ENCODE data around the gene ACTN4. TPM values are rescaled to one million over a fixed set of nuclear protein-coding genes. Genes with fewer than 3 reads are reported as not detected.

ACTN4 gene
- total RNA-seq, 1 donor from 2014 or later = 431 TPM

DNA sequence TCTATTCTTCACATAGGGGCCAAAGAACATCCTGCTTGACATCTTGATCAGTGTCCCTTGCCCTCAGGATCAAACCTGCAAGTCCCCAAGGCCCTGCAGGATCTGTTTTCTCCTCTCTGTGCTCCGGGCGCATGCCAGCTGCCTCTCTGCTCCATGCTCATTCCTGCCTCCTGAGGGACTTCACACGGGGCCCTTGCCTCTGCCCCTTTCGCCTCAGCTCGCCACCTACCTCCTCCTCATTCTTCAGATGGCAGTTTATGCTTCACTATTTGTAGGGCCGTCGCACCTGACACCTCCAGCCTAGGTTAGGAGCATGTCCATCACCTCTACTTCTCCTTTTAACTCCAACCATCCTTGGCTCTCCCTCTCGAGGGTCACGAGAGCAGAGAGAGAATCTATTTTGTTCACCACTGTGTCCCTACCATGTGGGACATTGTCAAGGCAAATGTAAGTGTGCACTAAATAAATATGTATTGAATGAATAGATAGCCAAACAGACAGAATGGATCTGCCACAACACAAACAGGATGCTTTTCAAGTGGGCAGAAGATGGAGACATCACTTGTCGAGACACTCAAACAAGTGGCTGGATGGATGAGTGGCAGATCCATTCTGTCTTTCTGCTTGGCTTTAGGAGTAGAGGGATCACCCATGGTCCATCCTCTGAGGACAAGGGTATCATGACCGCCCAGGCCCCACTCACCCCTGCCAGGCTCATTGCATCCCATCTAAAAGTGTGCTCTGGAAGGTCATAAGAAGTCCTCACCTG, 29.6 kb downstream of the ACTN4 start:
- no peak for DNase-seq (ENCODE audit: low spot score)

DNA sequence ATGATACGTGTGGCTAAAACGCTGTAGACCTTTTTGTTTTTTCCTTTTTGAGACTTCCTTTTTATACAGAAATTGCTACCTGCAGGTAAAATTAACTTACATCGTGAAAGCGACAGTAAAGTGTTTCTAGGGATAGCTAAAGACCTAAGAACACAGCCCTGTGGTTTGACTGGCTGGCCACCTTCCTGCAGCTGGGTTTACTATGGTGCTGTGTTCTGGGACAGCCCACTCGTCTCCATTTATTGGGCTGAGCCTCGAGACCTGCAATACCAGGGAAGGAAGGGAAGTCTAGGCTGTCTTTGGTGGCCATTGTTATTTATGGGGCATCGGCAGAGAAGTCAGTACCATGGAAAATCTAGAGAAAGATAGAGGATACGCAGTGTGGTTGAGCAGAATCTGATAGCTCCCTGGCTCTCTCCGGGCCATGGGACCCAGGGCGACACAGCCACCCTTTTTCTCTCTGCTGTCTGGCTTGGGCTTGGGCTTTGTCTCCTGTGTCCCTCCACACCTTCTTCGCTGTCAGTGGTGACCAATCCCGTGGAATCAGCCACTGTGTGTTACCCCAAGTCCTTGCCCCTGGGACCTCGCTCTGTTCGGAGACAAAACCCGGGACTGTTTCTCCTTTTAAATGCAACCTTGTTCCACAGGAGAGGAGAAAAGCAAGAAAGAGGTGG, 30.9 kb downstream of the ACTN4 start:
- no peak for DNase-seq (ENCODE audit: low spot score)

DNA sequence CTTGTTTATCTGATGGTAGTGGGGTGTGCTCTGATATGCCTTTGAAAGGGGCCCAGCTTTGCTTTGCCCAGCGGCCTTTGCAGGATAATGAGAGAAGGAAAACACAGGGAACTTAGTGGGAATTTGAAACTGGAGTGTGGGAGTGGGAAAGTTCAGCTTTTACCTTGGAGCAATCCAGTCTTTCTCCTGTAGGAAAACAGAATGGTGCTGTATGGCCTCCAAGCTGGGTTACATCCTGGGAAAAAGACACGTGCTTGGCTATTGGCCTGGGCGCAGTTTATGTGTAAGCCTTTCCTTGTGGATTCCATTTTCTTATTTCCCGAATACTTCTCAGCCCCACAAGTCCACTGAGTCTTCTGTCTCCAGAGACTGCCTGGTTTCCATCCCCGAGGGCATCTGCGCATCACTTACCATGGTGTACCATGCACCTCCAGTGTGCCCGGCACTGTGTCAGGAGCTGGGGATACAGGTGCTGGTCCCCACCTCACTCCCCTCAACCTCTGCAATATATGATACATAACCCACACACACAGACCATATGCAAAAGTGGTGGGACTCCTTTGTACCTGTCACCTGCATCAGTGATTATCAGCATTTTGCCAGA, 31.5 kb downstream of the ACTN4 start:
- no peak for DNase-seq (ENCODE audit: low spot score)

DNA sequence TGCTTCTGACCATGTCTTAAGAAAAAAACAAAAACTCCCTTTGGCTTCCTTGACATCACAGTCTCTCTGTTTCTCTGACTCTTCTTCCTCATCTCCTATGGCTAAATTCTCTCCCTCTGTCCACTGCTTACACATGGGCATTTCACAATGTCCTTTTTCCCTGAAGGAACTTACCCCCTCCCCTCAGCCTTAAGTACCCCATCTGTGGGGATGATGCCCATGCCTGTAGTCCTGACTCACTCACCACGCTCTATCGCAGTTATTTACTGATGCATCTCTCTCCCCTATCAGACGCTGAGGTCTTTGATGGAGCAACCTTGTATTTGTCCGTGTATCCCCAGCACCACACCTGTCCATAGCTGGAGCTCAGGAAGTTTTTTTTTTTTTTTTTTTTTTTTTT, 32.4 kb downstream of the ACTN4 start:
- DNase-seq (ENCODE audit: low spot score) = no peak

DNA sequence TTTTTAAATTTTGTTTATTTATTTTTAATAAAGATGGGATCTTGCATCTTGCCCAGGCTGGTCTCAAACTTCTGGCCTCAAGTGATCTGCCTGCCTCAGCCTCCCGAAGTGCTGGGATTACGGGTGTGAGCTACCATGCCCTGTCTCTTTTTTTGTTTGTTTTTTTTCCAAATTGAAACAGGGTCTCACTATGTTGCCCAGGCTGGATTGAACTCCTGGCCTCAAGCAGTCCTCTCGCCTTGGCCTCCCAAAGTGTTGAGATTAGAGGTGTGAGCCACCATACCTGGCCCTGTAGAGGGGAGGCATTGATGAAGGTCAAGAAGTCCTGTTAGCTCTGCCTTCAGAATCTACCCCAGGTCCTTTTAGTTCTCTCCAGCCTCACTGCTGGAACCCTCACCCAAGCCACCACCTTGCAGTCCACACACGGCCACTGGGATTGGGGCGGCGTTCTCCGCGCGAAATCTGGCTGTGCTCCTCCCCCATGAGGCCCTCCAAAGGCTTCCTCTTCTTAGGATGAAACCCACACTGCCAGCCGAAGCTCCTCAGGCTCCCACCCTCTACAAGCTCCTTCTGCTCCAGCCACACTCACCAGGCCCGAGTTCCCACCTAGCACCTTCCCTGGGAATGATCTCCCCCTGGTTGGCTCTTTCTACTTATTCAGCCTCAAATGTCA, 34.9 kb downstream of the ACTN4 start:
- no peak for DNase-seq (ENCODE audit: low spot score)

DNA sequence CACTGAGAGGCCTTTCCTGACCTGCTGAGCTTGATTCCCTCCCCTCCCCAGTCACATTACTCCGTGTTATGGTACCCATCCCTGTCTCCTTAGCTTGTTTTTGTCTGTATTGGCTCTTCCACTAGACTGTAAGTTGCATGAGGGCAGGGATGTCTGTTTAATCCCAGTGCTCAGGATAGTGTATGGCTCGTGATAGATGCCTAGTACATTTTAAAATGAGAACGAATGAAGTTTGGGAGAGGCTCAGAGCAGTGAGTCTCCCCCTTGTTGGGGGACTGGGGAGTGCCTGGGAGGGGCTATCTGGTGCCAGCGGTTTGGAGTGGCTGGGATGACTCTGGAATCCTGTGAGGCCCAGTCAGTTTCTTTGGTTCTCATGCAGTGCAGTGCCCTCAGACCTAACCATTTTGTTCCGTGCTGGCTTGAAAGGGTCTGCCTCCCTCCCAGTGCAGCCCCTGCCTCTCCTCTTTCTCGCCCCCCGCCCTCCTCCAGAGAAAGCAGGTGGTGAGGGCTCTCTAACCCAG, 35.5 kb downstream of the ACTN4 start:
- DNase-seq (ENCODE audit: low spot score) = no peak

DNA sequence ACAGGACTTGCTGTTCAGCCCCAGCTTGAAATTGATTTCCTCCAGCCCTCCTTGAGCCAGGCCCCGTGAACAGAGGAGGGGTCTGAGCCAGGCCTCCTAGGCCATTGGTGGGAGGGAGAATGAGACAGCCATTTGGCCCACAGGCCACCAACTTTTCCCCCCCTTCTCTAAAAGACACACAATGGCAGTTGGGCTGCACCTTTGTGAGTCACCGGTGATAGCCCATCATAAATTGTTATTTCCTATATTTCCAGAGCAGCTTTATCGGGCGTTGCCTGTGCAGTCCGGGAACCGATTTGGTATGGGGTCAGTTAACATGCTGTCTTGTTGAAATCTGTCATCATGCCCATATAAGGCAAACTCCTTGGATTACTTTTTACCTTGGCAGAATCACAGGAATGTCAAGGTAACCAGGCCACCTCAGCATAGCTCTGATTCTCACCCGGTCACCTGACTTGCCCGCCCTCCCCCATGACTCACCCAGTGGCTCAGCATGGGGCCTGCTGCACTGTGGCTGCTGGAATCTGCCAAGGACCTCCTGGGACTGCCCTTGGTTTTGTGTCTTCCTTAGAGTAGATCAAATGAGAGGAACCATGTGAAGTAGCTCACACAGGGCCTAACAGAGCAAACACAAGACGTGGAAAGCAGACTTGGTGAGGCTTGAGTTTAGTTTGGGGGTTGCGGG, 36.1 kb downstream of the ACTN4 start:
- no peak for DNase-seq (ENCODE audit: low spot score)

DNA sequence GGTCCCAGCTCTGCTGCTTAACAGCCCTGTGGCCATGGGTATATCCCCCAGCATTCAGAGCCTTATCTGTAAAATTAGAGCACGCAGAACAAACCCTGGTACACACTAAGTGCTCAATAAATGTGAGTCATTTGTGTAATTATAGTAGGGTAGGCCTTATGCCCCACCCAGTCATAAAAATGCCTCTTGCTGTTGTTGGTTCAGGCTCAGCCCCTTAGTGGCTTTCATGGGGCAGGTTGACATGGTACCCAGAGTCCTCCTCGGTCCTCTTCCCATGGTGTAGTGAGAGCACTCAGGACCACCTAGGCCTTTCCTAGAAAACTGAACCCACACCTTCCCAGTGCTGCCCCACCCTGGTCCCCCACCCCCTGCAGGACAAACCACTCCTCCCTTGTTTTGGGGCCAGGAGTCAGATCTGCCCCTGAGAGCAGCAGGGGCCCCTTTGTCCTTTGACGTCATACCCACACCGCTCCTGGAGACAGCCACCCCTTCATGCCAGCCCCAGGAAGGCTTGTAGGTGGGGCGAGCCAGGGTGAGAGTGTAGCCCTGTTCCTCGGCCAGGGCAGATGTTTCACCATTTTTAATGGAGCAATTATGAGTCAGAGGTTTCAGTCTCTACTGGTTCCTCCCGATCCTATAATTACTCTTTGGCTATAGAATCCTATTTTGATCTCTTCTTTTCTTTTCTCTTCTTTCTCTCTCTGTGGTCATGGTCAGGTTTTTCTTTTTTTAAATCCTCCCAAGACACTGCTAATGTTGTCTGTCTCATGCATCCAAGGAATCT, 36.8 kb downstream of the ACTN4 start:
- DNase-seq (ENCODE audit: low spot score) = no peak

DNA sequence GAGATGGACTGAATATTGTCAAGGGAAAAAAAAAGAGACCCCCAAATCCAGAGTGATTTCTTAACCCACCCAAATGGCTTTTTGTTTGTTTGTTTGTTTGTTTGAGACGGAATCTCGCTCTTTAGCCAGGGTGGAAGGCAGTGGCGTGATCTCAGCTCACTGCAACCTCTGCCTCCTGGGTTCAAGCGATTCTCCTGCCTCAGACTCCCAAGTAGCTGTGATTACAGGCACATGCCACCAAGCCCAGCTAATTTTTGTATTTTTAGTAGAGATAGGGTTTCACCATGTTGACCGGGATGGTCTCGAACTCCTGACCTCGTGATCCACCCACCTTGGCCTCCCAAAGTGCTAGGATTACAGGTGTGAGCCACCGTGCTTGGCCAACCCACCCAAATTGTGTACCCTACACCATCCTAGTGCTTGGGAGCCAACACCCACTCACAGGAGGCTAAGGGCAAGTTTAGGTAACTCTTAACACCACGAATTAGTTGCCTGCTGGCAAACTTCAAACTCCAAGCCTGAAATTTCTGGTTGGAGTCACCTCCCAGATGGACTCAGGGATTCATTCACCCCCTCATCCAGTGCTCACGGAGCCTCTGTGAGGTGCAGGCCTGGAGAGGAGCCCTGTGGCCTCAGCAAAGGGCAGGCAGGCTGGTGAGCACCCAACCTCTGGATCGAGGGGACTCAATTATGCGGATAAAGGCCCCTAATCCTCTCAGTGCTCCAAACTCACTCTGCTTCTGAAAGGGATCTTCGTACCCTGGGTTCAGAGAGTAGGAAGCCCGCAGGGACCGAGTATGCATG, 37.6 kb downstream of the ACTN4 start:
- no peak for DNase-seq (ENCODE audit: low spot score)

DNA sequence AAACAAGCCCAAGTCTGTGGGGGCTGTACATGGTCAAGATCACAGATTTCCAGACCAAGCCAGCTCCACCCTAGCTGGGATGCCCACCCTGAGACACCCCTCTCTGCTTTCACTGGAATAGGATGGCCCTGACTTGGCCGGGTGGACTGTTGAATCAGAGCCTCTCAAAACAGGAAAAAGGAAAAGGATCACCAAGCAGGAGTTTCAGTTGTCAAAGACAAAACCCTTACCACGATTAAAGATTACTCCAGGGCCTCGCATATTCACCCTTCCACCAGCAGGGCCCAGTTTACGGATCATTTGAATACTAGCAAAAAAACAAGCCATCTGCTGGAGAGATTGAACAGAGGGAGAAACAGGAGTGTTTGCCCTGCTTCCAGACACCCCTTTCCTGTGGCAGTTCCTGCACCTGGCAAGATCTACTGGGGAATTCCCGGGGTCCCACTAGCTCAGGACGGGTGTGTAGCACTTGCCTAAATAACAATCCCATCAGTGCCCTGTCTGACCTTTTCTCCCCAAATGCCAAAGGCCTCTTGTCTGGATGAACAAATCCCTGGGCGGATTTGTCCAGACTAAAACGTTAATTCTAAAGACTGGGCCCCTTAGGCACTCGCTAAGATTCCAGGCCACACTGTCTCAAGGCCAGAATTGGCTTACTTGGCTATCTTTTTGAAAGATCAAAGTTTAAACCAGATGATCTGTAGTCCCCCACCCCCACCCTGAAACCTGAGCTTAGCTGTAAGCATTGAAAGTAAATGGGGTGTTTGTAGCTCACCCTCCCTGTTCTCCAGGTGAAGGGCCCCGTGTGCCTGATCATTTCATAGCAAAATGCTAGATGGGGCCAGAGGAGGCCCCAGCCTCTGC, 38.4 kb downstream of the ACTN4 start:
- DNase-seq (ENCODE audit: low spot score) = no peak

DNA sequence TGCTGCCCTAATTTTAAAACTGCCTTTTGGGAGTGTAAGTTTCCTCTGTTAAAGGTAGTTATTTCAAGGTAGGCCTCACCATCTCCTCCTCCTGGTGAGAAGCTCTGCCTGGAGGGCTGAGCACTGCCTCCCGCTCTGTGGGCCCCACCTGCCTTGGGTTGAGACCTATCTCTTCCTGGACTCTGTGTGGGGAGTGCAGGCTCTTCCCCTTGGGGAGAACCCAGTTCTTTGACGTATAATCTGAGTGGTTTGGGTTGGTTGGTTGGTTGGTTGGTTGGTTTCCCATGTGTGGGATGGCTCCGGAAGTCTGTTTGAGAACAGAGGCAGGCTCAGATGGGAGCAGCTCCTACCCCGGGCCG, 39.1 kb downstream of the ACTN4 start:
- no peak for DNase-seq (ENCODE audit: low spot score)

DNA sequence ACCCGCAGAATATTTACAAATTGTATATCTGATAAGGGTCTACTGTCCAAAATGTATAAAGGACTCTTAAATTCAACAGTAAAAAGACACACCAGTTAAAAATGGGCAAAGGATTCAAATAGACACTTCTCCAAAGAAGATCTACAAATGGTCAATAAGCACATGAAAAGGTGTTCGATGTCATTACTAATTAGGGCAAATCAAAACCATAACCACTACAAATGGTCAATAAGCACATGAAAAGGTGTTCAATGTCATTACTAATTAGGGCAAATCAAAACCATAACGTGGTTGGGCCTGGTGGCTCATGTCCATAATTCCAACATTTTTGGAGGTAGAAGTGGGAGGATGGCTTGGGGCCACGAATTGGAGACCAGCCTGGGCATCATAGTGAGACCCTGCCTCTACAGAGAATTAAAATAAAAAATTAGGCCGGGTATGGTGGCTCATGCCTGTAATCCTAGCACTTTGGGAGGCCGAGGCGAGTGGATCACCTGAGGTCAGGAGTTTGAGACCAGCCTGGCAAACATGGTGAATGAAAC, 40.5 kb downstream of the ACTN4 start:
- no peak for DNase-seq (ENCODE audit: low spot score)

DNA sequence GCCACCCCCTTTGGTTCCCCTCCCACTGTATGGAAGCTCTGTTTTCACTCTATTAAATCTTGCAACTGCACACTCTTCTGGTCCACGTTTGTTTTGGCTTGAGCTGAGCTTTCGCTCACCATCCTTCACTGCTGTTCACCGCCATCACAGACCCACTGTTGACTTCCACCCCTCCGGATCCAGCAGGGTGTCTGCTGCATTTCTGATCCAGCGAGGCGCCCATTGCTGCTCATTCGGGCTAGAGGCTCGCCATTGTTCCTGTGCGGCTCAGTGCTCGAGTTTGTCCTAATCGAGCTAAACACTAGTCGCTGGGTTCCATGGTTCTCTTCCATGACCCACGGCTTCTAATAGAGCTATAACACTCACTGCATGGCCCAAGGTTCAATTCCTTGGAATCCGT, 42.7 kb downstream of the ACTN4 start:
- DNase-seq (ENCODE audit: low spot score) = no peak

DNA sequence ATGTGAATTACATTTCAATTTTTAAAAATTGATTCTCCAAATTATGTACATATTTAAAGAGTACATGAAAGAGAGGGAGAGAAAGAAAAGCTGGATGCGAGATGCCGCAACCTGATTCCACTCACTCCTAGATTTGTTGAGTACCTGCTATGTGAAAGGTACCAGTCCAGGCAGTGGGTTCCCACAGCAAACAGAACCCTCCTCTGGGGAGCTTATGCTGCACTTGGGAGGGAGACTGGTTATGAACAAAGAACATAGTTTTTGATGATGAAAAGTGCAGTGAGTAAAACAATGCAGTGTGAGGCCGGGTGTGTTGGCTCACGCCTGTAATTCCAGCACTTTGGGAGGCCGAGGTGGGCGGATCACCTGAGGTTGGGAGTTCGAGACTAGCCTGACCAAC, 43.4 kb downstream of the ACTN4 start:
- no peak for DNase-seq (ENCODE audit: low spot score)

DNA sequence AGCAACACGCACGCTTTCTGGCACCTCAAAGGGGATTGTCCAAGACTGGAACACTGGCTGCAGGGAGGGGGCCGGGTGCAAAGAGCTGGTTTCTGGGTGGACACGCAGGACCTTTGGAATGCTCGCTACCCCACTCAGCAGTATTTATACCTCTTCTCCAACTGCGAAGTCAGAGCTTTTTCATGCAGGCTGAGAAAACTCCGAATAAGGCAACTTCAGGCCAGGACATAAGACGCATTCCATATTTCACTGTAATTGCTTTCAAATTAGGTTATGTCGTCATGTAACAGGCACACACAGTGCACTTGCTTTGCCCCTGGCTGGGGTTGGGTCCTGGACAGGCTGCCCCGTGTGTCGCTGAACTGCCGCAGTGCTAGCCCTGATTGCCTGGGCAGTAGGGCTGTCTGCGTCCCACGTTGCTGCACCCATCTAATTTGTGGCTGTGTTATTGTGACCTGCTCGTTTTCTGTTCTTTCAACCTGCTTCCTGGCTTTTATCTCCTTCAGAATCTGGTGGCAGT, 44.5 kb downstream of the ACTN4 start:
- DNase-seq (ENCODE audit: low spot score) = no peak

DNA sequence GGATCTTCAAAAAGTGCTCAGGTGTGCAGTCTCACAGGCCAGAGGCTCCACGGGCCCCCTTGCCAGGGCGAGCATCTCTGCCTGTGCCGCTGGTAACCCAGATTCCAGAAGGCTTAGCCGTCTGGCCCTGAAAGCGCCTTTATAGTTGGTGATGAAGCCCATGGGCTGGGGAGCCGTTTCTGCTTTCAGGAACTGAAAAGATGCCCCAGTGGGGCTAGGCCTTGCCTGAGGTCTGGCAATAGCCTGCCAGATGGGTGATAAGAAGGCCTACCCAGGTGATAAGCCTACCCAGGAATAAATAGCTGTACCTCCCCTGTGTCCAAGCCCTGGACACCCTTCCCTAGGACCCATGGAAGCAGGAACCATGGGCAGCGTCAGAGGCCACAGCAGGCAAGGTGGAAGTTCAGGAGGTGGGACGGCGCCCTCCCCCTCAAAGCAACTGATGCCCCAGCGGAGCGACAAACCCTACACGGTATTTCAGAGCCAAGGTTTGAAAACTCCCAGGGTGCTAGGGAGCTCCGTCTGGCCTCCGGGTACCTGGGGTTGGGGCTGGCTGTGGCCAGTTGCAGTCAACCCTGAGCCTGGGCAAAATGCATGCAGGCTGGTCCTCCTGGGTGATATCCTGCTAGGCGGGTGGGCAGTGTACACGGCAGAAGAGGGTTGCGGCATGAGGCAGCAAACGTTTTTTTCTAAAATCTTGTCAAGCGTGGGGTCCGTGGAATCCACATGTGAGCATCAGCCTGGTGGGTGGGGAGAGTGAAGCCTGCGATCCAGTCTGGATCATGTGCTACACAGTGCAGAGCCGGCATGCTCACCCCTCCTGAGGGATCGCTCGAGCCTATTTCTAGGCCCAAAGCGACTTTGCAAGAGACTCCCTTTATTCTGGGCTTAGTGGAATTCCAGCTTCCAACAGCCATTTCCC, 45.3 kb downstream of the ACTN4 start:
- DNase-seq (ENCODE audit: low spot score) = no peak
